K562 (cell line): ENCODE data around the gene FBXO9.

ENCODE experiments used
- AFF4 ChIP-seq: sonication (generic); formaldehyde crosslinking; IDR thresholded peaks from 2 replicates; pipeline ENCODE4 v1.8.0; 2023; ENCODE audit warnings: mild to moderate bottlenecking, missing genetic modification reagents
- ATF6 ChIP-seq: sonication (generic); formaldehyde crosslinking; IDR thresholded peaks from 2 replicates; pipeline ENCODE4 v1.4.0; 2020; ENCODE audit warnings: mild to moderate bottlenecking, missing genetic modification reagents
- GATAD2B ChIP-seq: fragments of 450-650 bp; IDR thresholded peaks from 2 replicates; pipeline ENCODE4 v1.6.1; 2017; ENCODE audit warnings: mild to moderate bottlenecking, borderline replicate concordance
- HIVEP1 ChIP-seq: fragments of 250-450 bp; sonication (Bioruptor Pico); IDR thresholded peaks from 2 replicates; pipeline ENCODE4 v1.4.0; 2020; ENCODE audit warnings: mild to moderate bottlenecking
- PHF20 ChIP-seq: fragments of 450-650 bp; IDR thresholded peaks from 2 replicates; pipeline ENCODE4 v1.6.1; 2018; ENCODE audit not compliant: partially characterized antibody
- POLR2AphosphoS5 ChIP-seq: IDR thresholded peaks from 2 replicates; pipeline ENCODE4 v1.6.1; 2011; ENCODE audit warnings: mild to moderate bottlenecking, low read depth, low read length, moderate library complexity; ENCODE audit not compliant: control insufficient read depth, insufficient read depth
- ZNF699 ChIP-seq: fragments of 250-450 bp; sonication (Bioruptor Pico); IDR thresholded peaks from 2 replicates; pipeline ENCODE4 v1.8.0; 2021; ENCODE audit warnings: mild to moderate bottlenecking, moderate library complexity; ENCODE audit not compliant: insufficient replicate concordance
- TF ChIP-seq, protein P1 (sequence below): IDR thresholded peaks from 3 replicates; pipeline ENCODE4 v1.6.1; 2011; ENCODE audit warnings: borderline replicate concordance, mild to moderate bottlenecking; ENCODE audit not compliant: insufficient read length, insufficient read depth
- TF ChIP-seq, protein P2 (sequence below): fragments of 450-650 bp; formaldehyde crosslinking; IDR thresholded peaks from 2 replicates; pipeline ENCODE4 v1.4.0; 2022; ENCODE audit warnings: missing genetic modification characterization

- TF ChIP-seq HIVEP1 (no peak), GATAD2B (no peak), ATF6 (CRISPR knock-in tag) (no peak), PHF20 (no peak), AFF4 (CRISPR knock-in tag) (no peak), POLR2AphosphoS5 (no peak), ZNF699 (CRISPR knock-in tag) (no peak)
- TF ChIP-seq, protein P1, sequence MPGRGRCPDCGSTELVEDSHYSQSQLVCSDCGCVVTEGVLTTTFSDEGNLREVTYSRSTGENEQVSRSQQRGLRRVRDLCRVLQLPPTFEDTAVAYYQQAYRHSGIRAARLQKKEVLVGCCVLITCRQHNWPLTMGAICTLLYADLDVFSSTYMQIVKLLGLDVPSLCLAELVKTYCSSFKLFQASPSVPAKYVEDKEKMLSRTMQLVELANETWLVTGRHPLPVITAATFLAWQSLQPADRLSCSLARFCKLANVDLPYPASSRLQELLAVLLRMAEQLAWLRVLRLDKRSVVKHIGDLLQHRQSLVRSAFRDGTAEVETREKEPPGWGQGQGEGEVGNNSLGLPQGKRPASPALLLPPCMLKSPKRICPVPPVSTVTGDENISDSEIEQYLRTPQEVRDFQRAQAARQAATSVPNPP, result no peak
- TF ChIP-seq, protein P2, sequence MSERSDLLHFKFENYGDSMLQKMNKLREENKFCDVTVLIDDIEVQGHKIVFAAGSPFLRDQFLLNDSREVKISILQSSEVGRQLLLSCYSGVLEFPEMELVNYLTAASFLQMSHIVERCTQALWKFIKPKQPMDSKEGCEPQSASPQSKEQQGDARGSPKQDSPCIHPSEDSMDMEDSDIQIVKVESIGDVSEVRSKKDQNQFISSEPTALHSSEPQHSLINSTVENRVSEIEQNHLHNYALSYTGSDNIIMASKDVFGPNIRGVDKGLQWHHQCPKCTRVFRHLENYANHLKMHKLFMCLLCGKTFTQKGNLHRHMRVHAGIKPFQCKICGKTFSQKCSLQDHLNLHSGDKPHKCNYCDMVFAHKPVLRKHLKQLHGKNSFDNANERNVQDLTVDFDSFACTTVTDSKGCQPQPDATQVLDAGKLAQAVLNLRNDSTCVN (CRISPR knock-in tag), result no peak
Observed at GRCh38 chr6:53112871-53113270, 47.7 kb downstream of the FBXO9 start.
